Left cardiac atrium (tissue), 4 donors: Measurements from ENCODE around the gene DNAJC4. TPM values are rescaled to one million over a fixed set of nuclear protein-coding genes. Genes with fewer than 3 reads are reported as not detected.

Experiments used
- ATAC-seq, 2 donors: fragments of 200-7000 bp; cut with Tn5 transposase; one replicate each; pipeline ENCODE4 v1.9.1; 2020; ENCODE audit warnings: mild to moderate bottlenecking in 2 of 2, moderate library complexity in 2 of 2
- DNase-seq: peaks from one replicate; pipeline ENCODE4 v3.0.0-alpha.2; 2020
- intact Hi-C, 2 donors: fragments of 100-400 bp; cut with DNase I; formaldehyde crosslinking; loops; one replicate each; pipeline versions ENCODE4 v1.14.1 to v1.15.1; 2022 to 2023
- total RNA-seq, 2 donors: library from RNA; stranded (reverse); fragmentation: NEBNext Ultra II Directional; extraction: Animal tissue kit (Norgen Biotek cat#: 25700); gene quantifications; one replicate each; pipeline ENCODE4 v1.2.1, GENCODE V29; 2021
- donor health status: DM: no; HTN: yes; CAD: no.
- donor health status: DM: no; HTN: yes; CAD: no; lungs with severe emphysema.
- donor health status: DM: yes; HTN: yes; CAD: no.
- donor health status: Dilated cardiomyopathy.

The DNAJC4 gene
- total RNA-seq, 2 donors from 2014 or later, result 49.2 to 49.3 TPM

GRCh38 chr11:64283092-64283491 lies 52.7 kb downstream of the DNAJC4 start:
- ATAC-seq (no peak), DNase-seq (no peak)
- intact Hi-C loops, result no loop called here

Other genes with a start within 250 kb of the DNAJC4 start
- 10 to 100 TPM; 44.4 to 47.8 TPM for gene OTUB1, start 244.1 kb upstream of the DNAJC4 start, total RNA-seq
- gene FLRT1, start 194.6 kb upstream of the DNAJC4 start, total RNA-seq, result 1 to 10 TPM; 1.3 to 1.6 TPM
- gene MACROD1, start 64.4 kb upstream of the DNAJC4 start, total RNA-seq, result 10 to 100 TPM; 37.9 to 48.0 TPM
- gene STIP1, start 44.4 kb upstream of the DNAJC4 start, total RNA-seq, result 100 to 1,000 TPM; 102 to 125 TPM
- gene FERMT3, start 23.8 kb upstream of the DNAJC4 start, total RNA-seq, result 10 to 100 TPM; 23.8 to 25.8 TPM
- gene TRPT1, start 4.4 kb upstream of the DNAJC4 start, total RNA-seq, result 10 to 100 TPM; 59.6 to 61.2 TPM
- gene NUDT22, start 4.3 kb upstream of the DNAJC4 start, total RNA-seq, result 10 to 100 TPM; 58.8 to 82.0 TPM
- gene VEGFB, start 4.0 kb downstream of the DNAJC4 start, total RNA-seq, result 100 to 1,000 TPM; 276 to 310 TPM
- 10 to 100 TPM; 63.9 to 66.9 TPM for gene FKBP2, start 10.5 kb downstream of the DNAJC4 start, total RNA-seq
- 100 to 1,000 TPM; 122 to 135 TPM for gene PPP1R14B, start 16.4 kb downstream of the DNAJC4 start, total RNA-seq
- gene PLCB3, start 21.0 kb downstream of the DNAJC4 start, total RNA-seq, result 10 to 100 TPM; 13.6 to 14.4 TPM
- 10 to 100 TPM; 68.9 to 96.3 TPM for gene BAD, start 54.1 kb downstream of the DNAJC4 start, total RNA-seq
- 10 to 100 TPM; 31.6 to 32.6 TPM for gene GPR137, start 55.3 kb downstream of the DNAJC4 start, total RNA-seq
- under 1 TPM in 1 of 2 donors, not detected in 1; 0.13 TPM for gene KCNK4, start 60.8 kb downstream of the DNAJC4 start, total RNA-seq
- gene CATSPERZ, start 69.8 kb downstream of the DNAJC4 start, total RNA-seq, result under 1 TPM in 1 of 2 donors, not detected in 1; 0.32 TPM
- gene ESRRA, start 75.0 kb downstream of the DNAJC4 start, total RNA-seq, result 100 to 1,000 TPM; 147 to 150 TPM
- 100 to 1,000 TPM in 1 of 2 donors, 10 to 100 TPM in 1; 94.1 to 101 TPM for gene TRMT112, start 87.0 kb downstream of the DNAJC4 start, total RNA-seq
- gene PRDX5, start 87.6 kb downstream of the DNAJC4 start, total RNA-seq, result 100 to 1,000 TPM; 264 to 298 TPM
- gene CCDC88B, start 109.7 kb downstream of the DNAJC4 start, total RNA-seq, result 10 to 100 TPM in 1 of 2 donors, 1 to 10 TPM in 1; 9.2 to 10.6 TPM
- gene RPS6KA4, start 128.6 kb downstream of the DNAJC4 start, total RNA-seq, result 10 to 100 TPM; 18.1 to 20.1 TPM